D721Med (cell line): ENCODE measurements around the gene BAHCC1.

Experiments
- DNase-seq: peaks from one replicate; pipeline ENCODE4 v3.0.0; 2011; ENCODE audit warnings: low spot score; ENCODE audit not compliant: insufficient read length
- FAIRE-seq: peaks from 2 replicates; lab custom pipeline; 2011; peaks lifted over from hg19 to GRCh38; lab: Jason Lieb, UNC
- CTCF ChIP-seq: IDR thresholded peaks from 2 replicates; pipeline ENCODE4 v1.5.1; 2012; ENCODE audit warnings: mild to moderate bottlenecking, control low read depth; ENCODE audit not compliant: insufficient read depth; ENCODE audit errors: missing control alignments

BAHCC1 gene

GRCh38 chr17:81436294-81436849 lies 41.1 kb downstream of the BAHCC1 start:
- no peak for TF ChIP-seq CTCF
- no peak for DNase-seq
- FAIRE-seq = no peak

GRCh38 chr17:81437191-81437651 lies 42.0 kb downstream of the BAHCC1 start:
- TF ChIP-seq CTCF = no peak
- DNase-seq (no peak), FAIRE-seq (no peak)

- DNase-seq (no peak), FAIRE-seq (no peak)
- TF ChIP-seq CTCF = no peak
These were observed 42.9 kb downstream of the BAHCC1 start for GRCh38 chr17:81438007-81438659.

- no peak for DNase-seq
- no peak for TF ChIP-seq CTCF
- no peak for FAIRE-seq
These were observed 43.4 kb downstream of the BAHCC1 start for GRCh38 chr17:81438688-81439087.

- DNase-seq = no peak
- no peak for TF ChIP-seq CTCF
- no peak for FAIRE-seq
These were observed 44.8 kb downstream of the BAHCC1 start for GRCh38 chr17:81440051-81440471.

- no peak for FAIRE-seq
- DNase-seq = peak; percentile 94
These were observed 45.4 kb downstream of the BAHCC1 start for GRCh38 chr17:81440511-81441244.

More at GRCh38 chr17:81440511-81441244, 45.4 kb downstream of the BAHCC1 start:
- peak; percentile 67 for TF ChIP-seq CTCF
